Stomach (tissue), 4 donors: Measurements from ENCODE around the gene C10orf67.

ENCODE experiments used
- EP300 ChIP-seq: sonication (generic); formaldehyde crosslinking; IDR thresholded peaks from one replicate; pipeline ENCODE4 v1.6.1; 2017; ENCODE audit warnings: antibody characterized with exemption
- POLR2A ChIP-seq, 4 donors: fragments of 450-650 bp; IDR thresholded peaks; one replicate each; pipeline ENCODE4 v1.6.1; 2016; ENCODE audit warnings: antibody characterized with exemption in 4 of 4, control low read depth in 2 of 4, mild to moderate bottlenecking in 1 of 4, moderate library complexity in 1 of 4
- POLR2AphosphoS5 ChIP-seq, 3 donors: sonication (generic); formaldehyde crosslinking; IDR thresholded peaks; one replicate each; pipeline ENCODE4 v1.6.1; 2016; ENCODE audit warnings: antibody characterized with exemption in 3 of 3
- TF ChIP-seq, protein P1 (sequence below), 7 experiments: fragments of 450-650 bp in 4 of 7; fragments of 200-600 bp in 3 of 7; sonication (generic) in 3 of 7; IDR thresholded peaks; one replicate each; pipeline ENCODE4 v1.5.1; 2016 to 2019; ENCODE audit warnings: antibody characterized with exemption in 7 of 7, control low read depth in 2 of 7, mild to moderate bottlenecking in 1 of 7

DNA sequence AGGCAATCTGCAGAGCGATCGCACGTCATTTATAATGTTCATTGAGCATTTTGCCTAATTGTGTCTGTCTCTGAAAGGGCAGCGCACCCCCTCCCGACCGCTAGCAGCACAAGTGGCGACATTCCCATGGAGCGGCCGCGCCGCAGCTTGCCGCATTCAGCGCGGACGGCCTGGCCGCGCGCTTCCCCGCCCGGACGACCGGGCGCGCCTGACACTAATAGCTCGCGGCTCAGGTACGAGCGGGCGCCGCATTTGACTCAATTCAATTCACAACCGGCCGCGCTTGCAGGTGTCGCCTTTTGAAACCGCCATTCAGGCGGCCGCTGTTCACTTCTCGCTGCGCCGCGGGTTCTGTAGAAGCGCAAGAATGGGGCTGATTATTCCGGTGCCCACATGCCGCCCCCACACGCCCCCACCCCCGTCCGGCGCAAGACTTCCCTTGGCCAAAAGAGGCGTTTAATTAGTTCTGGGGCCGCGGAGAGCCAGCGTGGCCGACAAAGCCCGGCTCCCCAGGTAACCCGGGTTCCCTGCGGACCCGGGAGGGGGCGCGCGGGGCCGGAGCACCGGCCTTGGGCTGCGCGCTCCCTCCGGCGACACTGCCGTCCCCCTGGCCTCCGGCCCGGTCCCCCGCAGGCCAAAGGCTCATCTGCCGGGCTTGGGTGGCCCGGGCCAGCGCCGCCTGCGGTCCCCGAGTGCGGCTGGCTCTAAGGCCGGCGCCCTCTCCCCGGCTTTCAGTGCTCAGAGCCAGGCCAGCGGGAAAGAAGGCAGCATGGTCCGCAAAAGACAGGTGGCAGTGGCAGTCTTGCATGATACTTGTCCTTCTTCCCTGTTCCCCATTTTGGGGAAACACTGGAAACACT is 171.2 kb downstream of the C10orf67 start:
- TF ChIP-seq, protein P1, sequence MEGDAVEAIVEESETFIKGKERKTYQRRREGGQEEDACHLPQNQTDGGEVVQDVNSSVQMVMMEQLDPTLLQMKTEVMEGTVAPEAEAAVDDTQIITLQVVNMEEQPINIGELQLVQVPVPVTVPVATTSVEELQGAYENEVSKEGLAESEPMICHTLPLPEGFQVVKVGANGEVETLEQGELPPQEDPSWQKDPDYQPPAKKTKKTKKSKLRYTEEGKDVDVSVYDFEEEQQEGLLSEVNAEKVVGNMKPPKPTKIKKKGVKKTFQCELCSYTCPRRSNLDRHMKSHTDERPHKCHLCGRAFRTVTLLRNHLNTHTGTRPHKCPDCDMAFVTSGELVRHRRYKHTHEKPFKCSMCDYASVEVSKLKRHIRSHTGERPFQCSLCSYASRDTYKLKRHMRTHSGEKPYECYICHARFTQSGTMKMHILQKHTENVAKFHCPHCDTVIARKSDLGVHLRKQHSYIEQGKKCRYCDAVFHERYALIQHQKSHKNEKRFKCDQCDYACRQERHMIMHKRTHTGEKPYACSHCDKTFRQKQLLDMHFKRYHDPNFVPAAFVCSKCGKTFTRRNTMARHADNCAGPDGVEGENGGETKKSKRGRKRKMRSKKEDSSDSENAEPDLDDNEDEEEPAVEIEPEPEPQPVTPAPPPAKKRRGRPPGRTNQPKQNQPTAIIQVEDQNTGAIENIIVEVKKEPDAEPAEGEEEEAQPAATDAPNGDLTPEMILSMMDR (IDR thresholded peaks at IDR 0.05) = no peak
- TF ChIP-seq EP300 = no peak
- no peak for TF ChIP-seq POLR2A (IDR thresholded peaks at IDR 0.05)
- TF ChIP-seq POLR2AphosphoS5 (IDR thresholded peaks at IDR 0.05) = no peak
